ENCODE measurements around the gene MSMB.
"Not testable (repeated sequence)": the region's sequence is repeated elsewhere in the genome, so short reads cannot be mapped to it uniquely, and the experiment has no call there.

Gene MSMB

GRCh38 chr10:46057038-46057437 lies 11.0 kb upstream of the MSMB start:
- no peak for DNase-seq (ENCODE audit: low read depth)
- H3K4me3 ChIP-seq (ENCODE audit: control insufficient read depth, low read depth, low read length): no peak overlapping the region
- TF ChIP-seq CTCF (IDR thresholded peaks at IDR 0.05; ENCODE audit: control insufficient read depth, insufficient read depth, low read depth, low read length, missing control alignments): no peak

GRCh38 chr10:46055771-46056170 lies 9.7 kb upstream of the MSMB start:
- DNase-seq (ENCODE audit: low read depth): no peak
- no peak overlapping the region for H3K4me3 ChIP-seq (ENCODE audit: control insufficient read depth, low read depth, low read length)
- TF ChIP-seq CTCF (IDR thresholded peaks at IDR 0.05; ENCODE audit: control insufficient read depth, insufficient read depth, low read depth, low read length, missing control alignments): no peak

- DNase-seq (ENCODE audit: low read depth): no peak
- TF ChIP-seq CTCF (IDR thresholded peaks at IDR 0.05; ENCODE audit: control insufficient read depth, insufficient read depth, low read depth, low read length, missing control alignments): no peak
- no peak overlapping the region for H3K4me3 ChIP-seq (ENCODE audit: control insufficient read depth, low read depth, low read length)
These were observed 7.7 kb upstream of the MSMB start for GRCh38 chr10:46053534-46054434.

- no peak for DNase-seq (ENCODE audit: low read depth)
- no peak overlapping the region for H3K4me3 ChIP-seq (ENCODE audit: control insufficient read depth, low read depth, low read length)
- TF ChIP-seq CTCF (IDR thresholded peaks at IDR 0.05; ENCODE audit: control insufficient read depth, insufficient read depth, low read depth, low read length, missing control alignments): no peak
These were observed 6.8 kb upstream of the MSMB start for GRCh38 chr10:46052791-46053375.

- no peak for TF ChIP-seq CTCF (IDR thresholded peaks at IDR 0.05; ENCODE audit: control insufficient read depth, insufficient read depth, low read depth, low read length, missing control alignments)
- no peak for DNase-seq (ENCODE audit: low read depth)
These were observed 6.2 kb upstream of the MSMB start for GRCh38 chr10:46052057-46052790.

GRCh38 chr10:46050941-46051623 lies 5.0 kb upstream of the MSMB start:
- no peak for TF ChIP-seq CTCF (IDR thresholded peaks at IDR 0.05; ENCODE audit: control insufficient read depth, insufficient read depth, low read depth, low read length, missing control alignments)
- H3K4me3 ChIP-seq (ENCODE audit: control insufficient read depth, low read depth, low read length): no peak overlapping the region
- no peak for DNase-seq (ENCODE audit: low read depth)

More at GRCh38 chr10:46052057-46052790, 6.2 kb upstream of the MSMB start:
- H3K4me3 ChIP-seq (ENCODE audit: control insufficient read depth, low read depth, low read length): no peak overlapping the region

- DNase-seq (ENCODE audit: low read depth): not testable (repeated sequence)
These were observed 3.4 kb upstream of the MSMB start for GRCh38 chr10:46049497-46049831.

More at GRCh38 chr10:46049497-46049831, 3.4 kb upstream of the MSMB start:
- H3K4me3 ChIP-seq (ENCODE audit: control insufficient read depth, low read depth, low read length): not testable (repeated sequence)
